GM19324 (cell line): ENCODE measurements around the gene TSSC4.

ENCODE experiments used
- ATAC-seq: cut with Tn5 transposase; IDR thresholded peaks from one replicate; pipeline ENCODE4 v1.9.1; 2021; ENCODE audit warnings: mild to moderate bottlenecking, moderate library complexity; ENCODE audit not compliant: unreplicated experiment, low FRiP score

The TSSC4 gene

DNA sequence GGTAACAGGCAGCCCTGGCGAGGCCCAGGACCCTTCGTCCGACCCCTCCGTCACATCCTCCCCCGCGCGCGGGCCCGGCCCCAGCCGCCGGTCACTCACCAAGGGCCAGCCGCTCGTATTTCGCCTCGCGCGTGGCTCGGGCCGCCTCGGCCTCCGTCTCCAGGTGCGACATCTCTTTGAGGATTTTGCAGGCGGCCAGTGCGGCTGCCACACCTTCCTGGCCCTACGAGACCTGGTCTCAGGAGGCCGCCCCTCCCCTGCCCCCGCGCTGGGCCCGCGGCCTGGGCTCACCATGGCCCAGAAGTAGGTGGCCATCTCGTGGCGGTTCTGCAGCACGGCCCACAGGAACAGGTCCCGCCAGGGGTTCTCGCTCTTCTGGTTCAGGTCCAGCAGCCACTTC lies 14.1 kb downstream of the TSSC4 start:
- no peak for ATAC-seq

DNA sequence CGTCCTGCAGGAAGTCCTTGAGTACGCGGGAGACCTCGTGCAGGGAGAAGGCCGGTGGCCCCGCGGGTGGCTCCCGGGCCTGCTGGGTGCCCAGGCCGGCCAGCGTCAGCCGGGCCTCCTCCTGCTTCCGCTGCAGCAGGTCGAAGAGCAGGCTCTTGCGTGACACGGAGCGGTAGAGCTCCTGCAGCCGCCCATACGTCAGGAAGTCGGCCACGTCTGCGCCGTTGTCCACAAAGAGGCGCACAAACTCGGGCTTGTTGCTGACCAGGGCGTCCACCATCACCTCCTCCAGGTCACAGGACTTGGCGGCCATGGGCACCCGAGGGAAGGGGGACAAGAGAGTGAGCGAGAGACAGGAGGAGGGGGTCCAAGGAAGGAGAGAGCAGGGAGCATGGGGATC lies 14.6 kb downstream of the TSSC4 start:
- ATAC-seq = no peak

DNA sequence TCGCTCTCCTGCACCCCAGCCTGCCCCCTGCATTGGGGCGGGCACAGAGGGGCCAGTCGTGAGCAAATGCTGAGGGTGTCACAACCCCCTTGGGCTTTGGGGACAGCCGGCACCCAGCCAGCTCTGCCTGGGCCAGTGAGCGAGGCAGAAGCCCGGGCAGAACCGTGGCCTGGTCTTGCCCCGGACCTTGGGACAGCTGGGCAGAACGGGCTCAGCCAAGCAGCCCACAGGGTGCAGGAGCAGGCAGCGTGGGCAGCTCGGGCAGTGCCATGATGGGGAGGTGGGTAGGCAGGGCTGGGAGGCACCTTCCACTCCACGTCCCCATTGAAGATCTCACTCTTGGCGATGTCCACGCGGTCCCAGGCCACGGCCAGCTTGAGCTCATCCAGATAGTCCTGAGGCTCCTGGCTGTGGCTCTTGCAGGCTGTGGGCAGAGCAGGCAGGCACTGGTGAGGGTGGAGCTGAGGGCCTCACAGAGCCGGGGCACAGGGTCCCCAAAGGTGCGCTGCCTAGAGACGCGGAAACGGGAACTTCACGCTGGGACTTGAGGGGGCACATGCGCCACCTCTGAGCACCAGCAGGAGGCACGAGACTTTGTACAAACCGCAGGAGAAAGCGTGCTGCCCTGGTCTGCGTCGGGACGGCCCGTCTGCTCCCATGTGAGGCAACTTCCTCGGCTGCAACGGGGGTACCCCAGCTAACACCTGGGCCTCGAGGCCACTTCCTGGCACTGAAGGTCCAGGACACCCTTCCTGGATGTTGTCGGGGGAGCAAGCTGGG lies 15.2 kb downstream of the TSSC4 start:
- ATAC-seq = no peak

DNA sequence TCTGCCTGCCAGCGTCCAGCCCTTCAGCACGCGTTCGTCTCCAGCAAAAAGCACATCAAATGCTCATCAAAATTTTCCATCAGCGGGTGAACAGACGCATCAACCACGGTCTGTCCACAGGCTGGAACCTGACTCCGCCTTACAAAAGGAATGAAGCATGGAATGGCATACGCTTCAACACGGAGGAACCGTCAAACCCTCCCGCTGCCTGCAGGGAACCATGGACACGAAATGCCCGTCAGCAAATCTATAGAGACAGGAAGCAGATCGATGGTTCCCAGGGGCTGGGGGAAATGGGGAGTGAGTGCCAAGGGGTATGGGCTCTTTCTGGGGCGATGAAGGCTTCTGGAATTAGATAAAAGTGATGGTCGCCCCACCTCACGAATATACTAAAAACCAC lies 16.2 kb downstream of the TSSC4 start:
- no peak for ATAC-seq

DNA sequence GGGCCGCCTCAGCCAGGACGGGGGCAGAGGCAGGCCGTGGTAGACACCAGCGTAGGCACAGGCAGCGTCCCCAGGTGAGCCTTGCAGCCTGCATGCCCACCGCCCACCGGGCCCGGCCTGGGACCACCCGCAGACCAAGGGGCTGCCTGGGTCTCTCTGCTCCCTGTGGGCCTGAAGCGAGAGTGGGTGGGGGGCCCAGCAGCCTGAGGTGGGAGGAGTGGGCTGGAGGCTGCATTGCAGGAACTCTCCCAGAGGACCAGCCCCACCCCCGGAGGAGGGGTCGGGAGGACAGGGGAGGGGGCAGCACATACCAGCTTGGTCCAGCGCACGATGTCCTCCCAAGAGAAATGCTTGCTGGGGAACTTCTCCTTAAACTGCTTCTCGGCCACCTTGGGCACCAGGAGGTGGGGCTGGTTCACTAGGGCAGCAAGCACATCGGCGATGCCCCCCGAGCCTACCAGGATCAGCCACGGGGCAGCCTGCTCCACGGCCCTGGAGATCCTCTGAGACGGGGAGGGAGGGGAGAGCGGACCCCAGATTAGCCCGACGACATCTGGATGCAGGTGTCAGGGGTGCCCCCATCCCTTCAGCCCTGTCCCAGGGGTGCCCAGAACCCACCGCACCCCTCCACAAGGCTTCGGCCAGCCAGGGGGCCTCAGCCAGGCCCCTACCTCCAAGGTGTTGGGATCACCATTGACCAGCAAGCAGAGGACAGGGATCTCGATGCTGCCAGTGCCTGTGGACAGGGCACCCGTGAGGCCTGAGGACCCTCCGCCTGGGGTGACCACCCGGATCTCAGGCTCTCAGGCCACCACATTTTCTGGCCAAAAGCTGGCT lies 17.5 kb downstream of the TSSC4 start:
- ATAC-seq = no peak

DNA sequence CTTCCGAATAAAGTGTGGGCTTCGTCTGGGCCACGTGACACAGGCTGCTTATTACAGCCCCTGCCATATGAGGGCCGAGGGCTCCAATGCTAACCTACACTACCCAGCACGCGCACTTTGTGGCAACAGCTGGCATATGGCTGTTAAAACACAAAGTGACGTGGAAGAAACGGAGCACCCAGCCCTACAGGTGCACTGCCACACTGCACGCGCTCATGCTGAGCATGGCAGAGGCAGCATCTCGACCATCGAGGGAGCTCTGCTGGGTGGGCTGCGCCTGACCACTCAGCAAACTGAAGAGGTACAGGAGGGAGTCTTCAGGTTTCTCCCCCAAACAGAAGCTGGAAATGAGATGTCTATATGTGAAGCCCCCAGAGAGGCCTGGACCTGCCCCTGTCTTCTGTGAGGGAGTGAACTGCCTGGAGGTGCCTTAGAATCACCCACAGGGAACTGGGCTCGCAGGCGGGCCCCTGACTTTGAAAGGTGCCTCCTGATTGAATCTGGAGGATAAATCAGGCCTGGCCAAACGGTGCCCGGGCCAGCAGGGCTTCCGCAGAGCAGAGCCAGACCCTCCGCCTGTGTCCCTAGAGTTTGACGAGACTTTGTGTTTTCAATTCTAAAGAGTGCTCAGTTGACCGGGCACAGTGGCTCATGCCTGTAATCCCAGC lies 18.3 kb downstream of the TSSC4 start:
- ATAC-seq = no peak

DNA sequence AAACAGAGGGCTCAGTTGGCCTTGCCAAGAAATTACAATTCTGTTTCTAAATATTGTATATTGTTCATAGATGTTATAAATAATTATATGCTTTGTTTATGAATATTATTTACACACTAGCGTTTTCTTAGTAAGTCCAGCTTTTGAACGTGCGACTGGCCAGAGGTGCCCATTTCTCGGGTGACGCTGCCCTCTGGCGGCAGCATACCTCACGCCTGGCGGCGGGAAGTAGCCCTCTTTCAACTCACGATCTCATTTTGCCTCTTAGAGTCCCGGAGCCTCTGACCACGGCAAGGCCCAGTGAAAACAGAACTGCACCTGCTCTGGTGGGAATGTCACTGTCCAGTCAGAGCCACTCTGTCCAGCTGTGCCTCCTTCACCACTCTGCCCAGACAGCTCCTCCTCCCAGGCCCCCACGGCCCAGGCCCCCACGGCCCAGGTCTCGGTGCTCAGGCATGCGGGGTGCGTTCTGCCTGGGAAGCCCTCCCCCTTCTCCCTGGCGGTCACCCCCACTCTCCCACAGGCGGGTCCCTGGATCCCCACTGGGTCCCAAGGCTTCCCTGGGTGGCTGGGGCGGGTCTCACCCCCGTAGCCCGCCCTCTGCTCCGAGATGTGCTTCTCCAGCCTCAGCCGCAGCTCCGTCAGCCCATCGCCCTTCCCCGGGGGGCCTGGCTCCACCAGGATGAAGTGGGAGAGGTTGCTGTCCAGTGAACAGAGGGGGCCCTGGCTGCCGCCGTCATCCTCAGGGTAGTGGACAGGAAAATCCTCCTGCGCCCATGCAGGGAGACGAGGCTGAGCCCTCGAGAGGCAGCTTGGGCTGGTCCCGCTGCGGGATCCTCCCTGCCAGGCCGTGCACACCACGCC lies 19.3 kb downstream of the TSSC4 start:
- no peak for ATAC-seq

DNA sequence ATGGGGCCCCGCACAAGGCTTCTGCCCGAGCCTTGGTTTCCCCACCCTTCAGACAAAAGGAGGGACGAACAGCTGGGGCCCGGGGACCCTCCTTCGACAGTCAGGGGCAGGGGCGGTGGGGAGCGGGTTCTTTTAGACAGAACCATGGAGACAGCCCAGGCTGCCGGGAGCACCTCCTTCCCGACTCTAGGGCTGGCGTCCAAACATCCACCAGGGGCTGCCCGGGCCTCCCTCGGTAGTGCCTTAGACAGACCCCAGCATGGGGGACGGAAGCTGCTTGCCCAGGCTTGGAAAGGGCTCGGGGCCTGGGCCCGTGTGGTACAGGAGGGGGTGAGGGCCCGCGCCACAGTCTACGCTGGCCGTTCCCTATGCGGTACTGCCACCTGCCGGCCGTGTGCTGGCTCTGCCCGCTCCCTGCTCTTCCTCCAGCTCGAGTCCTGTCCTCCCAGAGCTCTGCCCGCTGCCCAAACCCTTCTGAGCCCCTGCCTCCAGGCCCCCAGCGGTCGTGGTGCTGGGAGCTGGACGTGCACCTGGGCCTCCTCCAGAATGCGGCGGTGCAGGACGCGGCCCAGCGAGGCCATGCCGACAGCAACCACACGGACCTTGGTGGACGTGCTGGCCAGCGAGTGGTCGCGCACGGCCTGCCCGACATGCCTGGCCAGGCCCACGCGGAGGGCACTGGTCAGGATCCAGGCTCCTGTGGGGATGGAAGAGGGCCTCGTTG lies 20.1 kb downstream of the TSSC4 start:
- no peak for ATAC-seq

DNA sequence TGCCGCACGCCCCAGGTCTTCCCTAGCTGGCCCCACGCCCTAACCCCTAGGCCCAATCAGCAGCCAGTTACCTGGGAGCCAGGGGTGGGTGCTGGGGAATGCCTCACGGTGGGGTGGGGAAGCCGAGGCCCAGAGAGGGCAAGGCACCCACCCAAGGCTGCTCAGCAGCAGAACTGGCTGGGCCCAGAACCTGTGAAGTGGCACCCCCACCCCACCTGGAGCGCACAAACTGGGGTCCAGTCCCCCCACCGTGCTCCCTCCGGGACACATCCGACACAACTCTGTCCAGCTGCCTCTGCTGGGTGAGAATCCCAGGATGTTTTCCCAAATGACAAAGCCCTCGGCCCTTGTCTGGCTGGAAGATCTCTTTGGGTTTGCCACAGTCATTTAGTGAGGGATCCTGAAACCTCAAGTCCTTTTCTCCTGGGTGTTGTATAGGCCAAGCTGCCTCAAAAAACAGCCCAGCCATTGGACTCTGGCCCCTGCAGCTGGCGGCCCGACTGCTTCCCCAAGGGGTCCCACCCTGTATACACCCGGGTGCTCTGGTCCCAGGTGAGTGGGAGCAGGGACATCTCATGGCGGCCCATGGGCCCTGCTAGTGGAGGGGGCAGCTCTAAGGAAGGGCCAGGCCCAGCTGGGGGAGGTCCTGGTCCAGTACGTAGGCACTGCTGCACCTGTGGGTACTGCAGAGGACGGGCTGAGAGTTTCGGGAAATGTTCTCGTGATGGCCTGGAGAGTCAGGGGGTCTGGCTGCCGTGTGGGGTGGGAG lies 20.9 kb downstream of the TSSC4 start:
- ATAC-seq = no peak

DNA sequence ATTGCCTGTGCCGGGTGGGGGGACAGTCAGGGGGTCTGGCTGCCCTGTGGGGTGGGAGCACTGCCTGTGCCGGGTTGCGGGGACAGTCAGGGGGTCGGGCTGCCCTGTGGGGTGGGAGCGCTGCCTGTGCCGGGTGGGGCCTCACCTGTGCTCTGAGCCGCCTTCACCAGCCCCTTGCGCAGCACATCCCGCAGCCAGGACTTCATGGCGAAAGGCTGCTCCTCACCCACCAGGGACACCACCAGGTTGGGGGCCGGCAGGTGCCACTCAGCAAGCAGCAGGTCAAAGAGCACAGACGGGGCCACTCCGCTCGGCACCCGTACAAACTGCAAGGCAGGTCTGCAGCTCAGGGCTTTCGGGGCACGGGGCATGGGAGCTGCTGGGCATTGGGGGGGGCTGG lies 21.4 kb downstream of the TSSC4 start:
- ATAC-seq = no peak

DNA sequence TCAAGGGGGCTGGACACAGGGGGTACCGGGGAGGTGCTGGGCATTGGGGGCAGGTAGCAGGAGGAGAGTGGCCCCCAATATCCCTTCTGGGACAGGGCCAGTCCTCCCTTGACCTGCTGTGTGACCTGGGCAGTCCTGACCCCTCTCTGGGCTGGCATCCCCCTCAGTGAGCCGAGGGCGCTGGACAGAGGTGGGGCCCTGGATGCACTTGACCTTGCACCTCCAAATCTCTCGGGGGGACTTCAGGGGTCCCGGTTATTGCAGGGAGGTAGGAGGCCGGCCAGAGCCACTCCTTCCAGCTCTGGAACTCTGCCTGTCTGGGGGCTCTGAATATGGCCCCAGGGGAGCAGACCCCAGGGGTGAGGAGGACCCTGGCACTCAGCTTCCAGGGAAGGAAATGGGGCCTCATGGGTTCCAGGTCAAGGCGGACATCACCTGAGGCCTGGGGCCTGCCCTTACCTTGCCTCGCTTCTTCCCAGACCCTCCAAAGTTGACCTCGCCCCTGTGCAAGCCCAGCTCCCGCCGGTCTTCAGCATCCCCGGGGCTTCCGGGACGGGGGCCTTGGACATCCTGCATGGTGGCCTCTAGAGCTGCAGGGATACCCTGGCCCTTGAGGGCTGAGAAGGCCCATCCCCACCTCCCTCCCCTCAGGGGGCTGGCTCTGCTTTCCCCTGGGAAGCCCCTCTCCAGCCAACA lies 22.1 kb downstream of the TSSC4 start:
- ATAC-seq = no peak

DNA sequence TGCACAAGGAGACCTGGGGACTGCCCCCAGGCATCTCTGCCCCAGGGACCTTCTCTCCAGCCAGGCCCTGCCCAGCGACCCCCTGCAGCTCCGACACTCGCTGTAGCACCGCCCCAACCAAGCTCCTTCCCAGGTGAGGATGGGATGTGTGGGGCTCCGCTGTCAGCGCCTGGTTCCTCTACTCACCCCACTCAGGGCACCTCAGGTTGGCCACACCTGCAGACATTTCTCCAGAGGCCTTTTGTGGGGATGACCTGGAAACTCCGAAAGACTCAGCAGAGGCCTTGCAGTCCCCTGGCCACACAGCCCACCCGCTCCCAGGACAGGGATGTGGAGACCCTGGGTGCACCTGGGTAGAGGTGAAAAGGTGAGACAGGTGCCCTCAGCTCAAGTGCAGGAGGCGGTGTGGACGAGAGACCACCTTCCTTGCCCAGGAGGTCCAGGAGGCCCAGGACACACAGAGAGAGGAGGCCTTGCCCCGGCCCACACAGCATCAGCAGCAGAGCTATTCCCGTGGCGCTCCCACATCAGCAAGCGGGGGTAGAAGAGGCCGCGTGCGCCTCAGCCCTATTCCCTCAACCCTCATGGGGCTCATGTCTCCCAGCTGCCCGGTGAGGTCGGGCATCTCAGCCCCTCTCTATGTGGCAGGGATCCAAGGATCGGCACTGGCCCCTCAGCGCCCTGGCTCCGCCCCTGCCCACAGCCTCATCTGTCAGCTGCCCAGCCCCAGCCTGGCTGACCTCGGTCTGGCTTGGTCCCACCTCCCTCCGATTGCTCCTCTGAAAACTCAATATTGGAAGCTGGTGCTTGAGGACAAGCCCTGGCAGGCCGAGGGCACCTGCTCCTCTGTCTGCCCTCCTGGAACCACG lies 22.8 kb downstream of the TSSC4 start:
- no peak for ATAC-seq

DNA sequence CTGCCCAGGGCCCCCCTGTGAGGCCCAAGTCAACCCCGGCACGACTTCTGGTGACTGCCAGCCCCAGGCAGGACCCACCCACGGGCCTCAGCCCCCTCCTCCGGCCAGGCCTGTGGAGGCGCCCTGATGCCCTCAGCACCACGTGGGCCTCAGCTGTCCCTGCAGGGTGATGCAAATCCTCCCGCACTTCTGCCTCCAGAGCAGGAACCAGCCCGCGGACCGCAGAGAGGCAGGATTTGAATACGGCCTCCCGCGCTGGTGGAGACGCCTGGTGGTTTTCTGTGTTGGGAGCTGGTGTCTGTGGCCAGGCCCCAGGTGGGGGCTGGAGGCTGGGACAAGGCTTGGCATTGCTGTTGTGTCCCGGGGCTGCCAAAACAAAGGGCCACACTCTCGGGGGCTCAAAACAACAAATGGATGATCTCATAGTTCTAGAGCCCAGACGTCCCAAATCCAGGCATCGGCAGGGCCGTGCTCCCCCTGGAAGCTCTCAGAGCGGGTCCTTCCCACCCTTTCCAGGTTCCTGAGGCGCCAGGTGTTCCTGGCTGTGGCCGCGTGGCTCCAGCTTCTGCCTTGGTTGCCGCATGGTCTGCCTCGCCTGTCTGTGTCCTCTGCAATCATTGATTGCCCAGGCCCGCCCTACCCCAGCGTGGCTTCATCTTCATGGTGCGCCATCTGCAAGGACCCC lies 24.4 kb downstream of the TSSC4 start:
- ATAC-seq = no peak

DNA sequence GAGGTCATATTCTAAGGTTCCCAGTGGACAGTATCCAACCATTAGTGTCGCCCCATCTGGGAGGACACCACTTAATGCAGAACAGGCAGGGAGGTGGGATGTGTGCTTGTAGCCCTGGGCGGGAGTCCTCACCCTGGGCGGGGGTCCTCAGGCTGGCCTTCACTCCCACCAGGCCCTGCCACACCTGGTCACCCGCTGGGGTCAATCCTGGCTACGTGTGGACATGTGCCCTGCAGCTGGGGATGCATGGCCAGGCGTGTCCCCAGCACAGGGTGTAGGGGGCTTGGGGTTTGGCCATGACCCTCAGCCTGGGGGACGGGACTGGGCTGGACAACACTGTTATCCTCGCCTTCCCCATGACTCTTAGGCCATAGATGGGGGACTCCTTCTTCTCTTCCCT lies 25.0 kb downstream of the TSSC4 start:
- no peak for ATAC-seq

DNA sequence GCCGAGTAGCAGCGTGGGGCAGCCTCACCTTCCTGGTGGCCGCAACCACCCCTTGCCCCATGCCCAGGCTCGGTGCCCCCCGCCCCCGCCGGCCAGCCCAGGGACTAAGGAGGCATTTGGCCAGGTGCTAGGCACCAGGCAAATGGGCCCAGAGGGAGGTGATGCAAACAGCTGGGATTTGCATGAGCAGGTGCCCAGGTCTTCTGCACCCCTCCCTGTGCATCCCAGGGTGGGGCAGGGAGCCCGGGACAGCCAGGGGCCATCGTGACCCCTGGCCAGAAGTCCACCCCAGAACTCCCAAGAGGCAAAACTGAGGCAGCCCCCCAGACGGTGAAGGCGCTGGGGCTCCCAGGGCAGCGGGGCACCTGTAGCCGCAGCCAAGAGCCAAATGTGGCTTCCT lies 25.7 kb downstream of the TSSC4 start:
- no peak for ATAC-seq

DNA sequence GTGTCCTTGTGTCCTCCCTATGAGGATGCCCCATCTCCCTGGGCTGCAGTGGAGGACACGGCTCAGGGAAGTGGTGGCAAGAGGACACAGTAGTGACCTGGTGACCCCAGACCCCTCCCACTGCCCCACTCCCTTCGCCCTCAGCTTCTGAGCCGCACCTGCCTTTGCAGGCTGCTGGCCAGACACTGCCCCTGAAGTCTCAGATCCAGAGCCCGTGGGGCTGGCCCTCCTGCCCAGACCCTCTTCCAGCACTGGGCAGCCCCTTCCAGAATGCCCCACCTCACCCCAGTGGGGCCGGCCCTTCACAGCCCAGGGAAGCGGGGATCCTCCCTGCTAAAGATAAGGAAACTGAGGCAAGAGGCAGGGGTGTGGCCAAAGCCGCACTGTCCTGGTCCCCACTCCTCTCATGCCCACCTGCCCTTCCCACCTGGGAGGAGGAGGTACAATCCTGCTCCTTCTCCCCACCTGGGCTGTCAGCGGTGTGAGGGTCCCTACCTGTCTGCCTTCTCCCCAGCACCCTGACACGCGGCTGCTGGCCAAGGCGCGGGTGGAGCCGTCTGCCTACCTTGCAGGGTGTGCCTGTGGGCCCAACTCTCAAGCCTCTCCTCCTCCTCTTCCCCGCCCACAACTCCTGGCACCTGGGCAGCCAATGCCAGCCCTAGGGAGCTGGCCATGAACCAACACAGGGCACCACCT lies 26.4 kb downstream of the TSSC4 start:
- ATAC-seq = no peak
